Measurements from ENCODE around the gene CPNE7.

CPNE7 gene

GRCh38 chr16:89573826-89574680, 1.5 kb upstream of the CPNE7 start:
- Histone ChIP-seq H3K4me1 (peaks cover 16% of the 10 kb centered on the region), H3K9me3 (ENCODE audit: control insufficient read depth, low read length) (no peaks in the 10 kb centered on the region), H3K79me2 (no peaks in the 10 kb centered on the region), H3K4me2 (ENCODE audit: low read length) (no peak overlapping the region), H3K27ac (no peak overlapping the region), H3K36me3 (ENCODE audit: control insufficient read depth, insufficient read depth, low read length) (no peaks in the 10 kb centered on the region), H3K4me3 (ENCODE audit: low read depth, low read length) (no peak overlapping the region), H3K9ac (no peak overlapping the region), H2AFZ (no peak overlapping the region), H3K27me3 (ENCODE audit: control insufficient read depth, insufficient read depth, low read length) (no peaks in the 10 kb centered on the region)
- TF ChIP-seq CTCF (IDR thresholded peaks at IDR 0.05): no peak

- Histone ChIP-seq H2AFZ (peak overlapping the region; percentile 60), H3K79me2 (no peaks in the 10 kb centered on the region), H3K4me2 (ENCODE audit: low read length) (peak overlapping the region; percentile 44), H3K9me3 (ENCODE audit: control insufficient read depth, low read length) (no peaks in the 10 kb centered on the region), H3K27me3 (ENCODE audit: control insufficient read depth, insufficient read depth, low read length) (no peaks in the 10 kb centered on the region), H3K4me3 (ENCODE audit: low read depth, low read length) (peak overlapping the region; percentile 20), H3K36me3 (ENCODE audit: control insufficient read depth, insufficient read depth, low read length) (no peaks in the 10 kb centered on the region), H3K4me1 (peaks cover 16% of the 10 kb centered on the region), H3K9ac (no peak overlapping the region), H3K27ac (no peak overlapping the region)
- TF ChIP-seq CTCF (IDR thresholded peaks at IDR 0.05): peak; percentile 19
Measured at GRCh38 chr16:89574681-89575246, 794 bp upstream of the CPNE7 start.

- H3K27ac ChIP-seq: no peak overlapping the region
- TF ChIP-seq CTCF (IDR thresholded peaks at IDR 0.05): no peak
- H3K4me3 ChIP-seq (ENCODE audit: low read depth, low read length): peak overlapping the region; percentile 37
- H3K4me1 ChIP-seq: peaks cover 16% of the 10 kb centered on the region
- no peak overlapping the region for H2AFZ ChIP-seq
- H3K27me3 ChIP-seq (ENCODE audit: control insufficient read depth, insufficient read depth, low read length): no peaks in the 10 kb centered on the region
- H3K36me3 ChIP-seq (ENCODE audit: control insufficient read depth, insufficient read depth, low read length): no peaks in the 10 kb centered on the region
- no peaks in the 10 kb centered on the region for H3K79me2 ChIP-seq
- H3K4me2 ChIP-seq (ENCODE audit: low read length): peak overlapping the region; percentile 73
- H3K9ac ChIP-seq: no peak overlapping the region
- H3K9me3 ChIP-seq (ENCODE audit: control insufficient read depth, low read length): no peaks in the 10 kb centered on the region
Measured at GRCh38 chr16:89576153-89577054, 846 bp downstream of the CPNE7 start.

- H3K4me1 ChIP-seq: peaks cover 9% of the 10 kb centered on the region
- no peak for TF ChIP-seq CTCF (IDR thresholded peaks at IDR 0.05)
- H3K4me3 ChIP-seq (ENCODE audit: low read depth, low read length): no peak overlapping the region
- H2AFZ ChIP-seq: no peak overlapping the region
- H3K36me3 ChIP-seq (ENCODE audit: control insufficient read depth, insufficient read depth, low read length): no peaks in the 10 kb centered on the region
- H3K27ac ChIP-seq: no peak overlapping the region
- no peaks in the 10 kb centered on the region for H3K9me3 ChIP-seq (ENCODE audit: control insufficient read depth, low read length)
- no peak overlapping the region for H3K9ac ChIP-seq
- no peaks in the 10 kb centered on the region for H3K79me2 ChIP-seq
- no peak overlapping the region for H3K4me2 ChIP-seq (ENCODE audit: low read length)
- no peaks in the 10 kb centered on the region for H3K27me3 ChIP-seq (ENCODE audit: control insufficient read depth, insufficient read depth, low read length)
Measured at GRCh38 chr16:89577055-89577759, 1.6 kb downstream of the CPNE7 start.
